HG03097 (cell line): ENCODE results near the gene CGRRF1.

Experiments used
- ATAC-seq: cut with Tn5 transposase; IDR thresholded peaks from one replicate; pipeline ENCODE4 v1.9.1; 2021; ENCODE audit not compliant: unreplicated experiment, low FRiP score

The CGRRF1 gene

DNA sequence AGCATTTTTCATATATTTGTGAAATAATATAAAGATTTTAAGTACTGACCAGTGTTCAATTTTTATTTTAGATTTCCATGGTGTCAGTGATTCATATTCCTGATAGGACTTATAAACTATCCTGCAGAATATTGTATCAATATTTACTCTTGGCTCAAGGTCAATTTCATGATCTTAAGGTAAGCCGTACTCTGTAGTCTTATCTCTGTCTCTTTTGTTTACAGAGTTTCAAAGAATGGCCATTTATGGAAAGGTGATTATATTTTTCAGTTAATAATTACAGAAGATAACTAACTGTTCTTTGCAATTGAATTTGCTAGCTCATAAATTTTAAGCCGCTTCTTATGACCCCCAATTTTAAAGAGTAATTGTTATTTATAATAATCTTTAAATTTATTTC, 27.9 kb downstream of the CGRRF1 start:
- ATAC-seq = no peak

DNA sequence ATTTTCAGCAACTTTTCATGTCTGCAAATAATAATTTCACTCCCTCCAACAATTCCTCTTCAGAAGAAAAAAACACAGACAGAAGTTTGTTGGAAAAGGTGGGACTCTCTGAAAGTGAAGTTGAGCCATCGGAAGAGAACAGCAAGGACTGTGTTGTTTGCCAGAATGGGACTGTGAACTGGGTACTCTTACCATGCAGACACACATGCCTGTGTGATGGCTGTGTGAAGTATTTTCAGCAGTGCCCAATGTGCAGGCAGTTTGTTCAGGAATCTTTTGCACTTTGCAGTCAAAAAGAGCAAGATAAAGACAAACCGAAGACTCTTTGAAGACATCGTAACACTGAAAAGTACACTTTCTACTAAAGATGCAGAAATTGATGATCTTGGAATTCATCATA, 28.3 kb downstream of the CGRRF1 start:
- ATAC-seq = no peak

DNA sequence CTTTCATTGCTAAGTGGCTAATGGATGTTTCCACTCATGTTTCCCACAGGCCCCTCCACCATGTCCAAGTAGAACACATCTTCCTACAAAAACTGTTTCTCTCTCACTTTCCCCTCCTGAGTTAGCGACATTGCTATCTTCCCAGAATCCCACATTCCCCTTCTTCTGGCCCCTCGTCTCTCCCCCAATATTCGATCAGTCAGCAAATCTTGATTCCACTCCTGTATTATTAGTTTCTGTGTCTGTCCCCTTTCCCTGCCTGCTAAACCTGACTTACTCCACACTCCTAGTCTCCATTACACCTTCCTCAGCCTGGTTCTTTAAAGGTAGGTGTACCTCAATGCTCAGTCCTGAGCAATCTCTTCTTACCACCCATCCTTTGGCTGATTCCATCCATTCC, 37.9 kb downstream of the CGRRF1 start:
- ATAC-seq = no peak

DNA sequence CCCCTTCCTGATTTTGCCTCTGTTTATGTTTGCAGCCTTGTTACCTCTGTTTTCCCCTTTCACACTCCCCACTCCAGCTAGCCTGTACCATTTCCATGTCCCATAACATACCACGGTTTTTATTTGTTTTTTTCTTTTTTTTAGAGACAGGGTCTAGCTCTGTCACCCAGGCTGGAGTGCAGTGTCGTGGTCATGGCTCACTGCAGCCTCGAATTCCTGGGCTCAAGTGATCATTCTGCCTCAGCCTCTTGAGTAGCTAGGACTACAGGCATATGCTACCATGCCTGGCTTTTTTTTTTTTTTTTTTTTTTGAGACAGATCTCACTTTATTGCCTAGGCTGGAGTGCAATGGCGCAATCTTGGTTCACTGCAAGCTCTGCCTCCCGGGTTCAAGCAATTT, 38.8 kb downstream of the CGRRF1 start:
- ATAC-seq = no peak

DNA sequence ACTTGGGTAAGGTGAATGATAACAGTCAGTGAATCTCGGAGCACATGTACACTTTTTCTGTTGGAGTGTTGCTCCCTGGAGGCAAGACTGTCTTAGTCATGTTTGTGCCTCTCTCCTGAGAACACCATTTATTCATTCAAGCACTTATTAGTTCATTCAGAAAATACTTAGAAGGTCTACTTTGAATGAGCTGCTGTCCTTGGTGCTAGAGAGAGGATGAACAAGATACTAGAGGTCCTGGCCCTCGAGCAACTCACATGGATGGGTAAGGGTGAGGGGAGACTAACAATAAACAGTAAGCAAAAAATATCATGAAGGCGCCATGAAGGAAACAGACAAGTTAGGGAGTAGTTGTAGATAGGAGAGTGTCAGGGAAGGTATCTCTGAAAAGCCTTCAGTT, 40.2 kb downstream of the CGRRF1 start:
- no peak for ATAC-seq

DNA sequence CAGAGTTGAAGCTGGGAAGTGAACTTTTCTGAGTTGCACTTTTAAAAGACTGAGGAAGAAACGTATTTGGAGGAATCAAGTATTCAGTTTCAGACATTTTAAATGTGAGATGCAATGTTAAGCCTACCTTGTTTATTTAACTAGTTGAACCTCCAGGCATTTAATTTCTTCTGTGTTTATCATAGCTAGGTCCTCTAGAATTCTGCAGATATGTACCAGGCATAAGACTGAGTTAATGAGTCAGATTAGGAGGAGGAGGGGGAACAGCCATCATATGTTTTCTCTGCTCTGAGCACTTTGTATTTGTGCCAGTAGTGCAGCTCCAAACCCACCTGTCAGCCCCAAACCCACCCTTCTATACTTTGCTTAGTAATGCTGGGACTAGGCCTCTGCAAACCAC, 40.8 kb downstream of the CGRRF1 start:
- ATAC-seq = no peak

DNA sequence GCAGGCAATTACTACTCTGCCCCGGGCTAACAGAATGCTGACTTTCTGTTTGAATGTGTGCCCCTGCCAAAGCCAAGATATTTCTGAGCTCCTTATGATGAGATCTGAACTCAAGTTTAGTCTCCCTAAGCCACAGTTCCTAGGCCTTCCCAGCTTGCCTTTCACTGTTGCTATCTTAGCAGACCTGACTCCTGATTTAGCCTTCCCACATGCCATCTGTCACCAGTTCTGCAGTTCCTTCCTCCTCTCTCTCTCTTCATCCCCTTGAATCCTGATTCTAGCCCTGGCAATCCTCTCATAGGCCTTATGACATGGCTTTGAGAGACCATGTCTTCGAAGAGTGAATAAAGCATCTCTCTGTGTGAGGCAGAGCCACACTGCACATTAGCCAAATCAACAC, 44.7 kb downstream of the CGRRF1 start:
- no peak for ATAC-seq

DNA sequence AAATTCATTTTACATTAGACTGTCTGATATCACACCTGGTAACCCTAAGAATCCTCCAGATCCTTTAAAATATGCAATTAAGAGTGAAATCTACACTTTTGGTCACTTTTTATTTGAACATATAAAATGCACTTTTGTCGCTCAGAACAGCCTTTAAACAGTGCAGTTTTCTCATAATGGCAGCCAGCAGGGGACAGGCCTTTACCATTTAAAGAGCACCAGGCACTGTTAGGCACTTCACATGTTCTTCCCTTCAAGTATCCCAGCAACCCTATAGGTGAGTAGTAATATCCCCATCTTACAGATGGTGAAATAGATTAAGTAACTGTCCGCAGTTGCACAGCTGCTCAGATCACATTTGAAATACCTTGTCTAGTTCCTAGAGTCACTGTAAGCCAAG, 45.9 kb downstream of the CGRRF1 start:
- ATAC-seq = no peak

DNA sequence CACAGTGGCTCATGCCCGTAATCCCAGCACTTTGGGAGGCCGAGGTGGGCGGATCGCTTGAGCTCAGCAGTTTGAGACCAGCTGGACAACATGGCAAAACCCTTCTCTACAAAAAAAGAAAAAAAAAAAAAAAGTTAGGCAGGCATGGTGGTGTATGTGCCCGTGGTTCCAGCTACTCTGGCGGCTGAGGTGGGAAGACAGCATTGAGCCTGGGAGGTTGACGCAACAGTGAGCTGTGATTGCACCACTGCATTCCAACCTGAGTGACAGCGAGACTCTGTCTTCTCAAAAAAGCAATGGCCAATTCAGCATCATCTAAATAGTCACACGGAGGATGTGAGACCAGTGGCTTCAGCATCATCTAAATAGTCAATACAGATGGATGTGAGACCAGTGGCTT, 46.8 kb downstream of the CGRRF1 start:
- no peak for ATAC-seq

DNA sequence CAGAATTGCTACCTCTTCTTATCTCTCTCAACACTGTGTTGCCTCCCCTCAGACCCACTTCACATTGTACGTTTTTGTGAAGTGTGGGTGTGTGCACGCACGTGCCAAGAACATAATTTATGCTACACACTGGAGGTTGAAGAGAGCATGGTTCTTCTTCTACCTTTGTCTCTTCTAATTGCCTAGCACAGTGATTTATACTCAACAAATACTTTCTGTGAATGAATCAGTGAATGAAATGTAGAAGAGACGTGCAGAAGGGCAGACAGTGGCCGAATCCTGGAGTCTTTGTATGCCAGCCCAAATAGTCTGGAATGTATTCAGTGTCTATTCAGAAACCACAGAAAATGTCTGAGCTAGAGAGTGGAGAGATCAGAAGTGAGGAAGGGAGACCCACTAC, 52.6 kb downstream of the CGRRF1 start:
- ATAC-seq = no peak

DNA sequence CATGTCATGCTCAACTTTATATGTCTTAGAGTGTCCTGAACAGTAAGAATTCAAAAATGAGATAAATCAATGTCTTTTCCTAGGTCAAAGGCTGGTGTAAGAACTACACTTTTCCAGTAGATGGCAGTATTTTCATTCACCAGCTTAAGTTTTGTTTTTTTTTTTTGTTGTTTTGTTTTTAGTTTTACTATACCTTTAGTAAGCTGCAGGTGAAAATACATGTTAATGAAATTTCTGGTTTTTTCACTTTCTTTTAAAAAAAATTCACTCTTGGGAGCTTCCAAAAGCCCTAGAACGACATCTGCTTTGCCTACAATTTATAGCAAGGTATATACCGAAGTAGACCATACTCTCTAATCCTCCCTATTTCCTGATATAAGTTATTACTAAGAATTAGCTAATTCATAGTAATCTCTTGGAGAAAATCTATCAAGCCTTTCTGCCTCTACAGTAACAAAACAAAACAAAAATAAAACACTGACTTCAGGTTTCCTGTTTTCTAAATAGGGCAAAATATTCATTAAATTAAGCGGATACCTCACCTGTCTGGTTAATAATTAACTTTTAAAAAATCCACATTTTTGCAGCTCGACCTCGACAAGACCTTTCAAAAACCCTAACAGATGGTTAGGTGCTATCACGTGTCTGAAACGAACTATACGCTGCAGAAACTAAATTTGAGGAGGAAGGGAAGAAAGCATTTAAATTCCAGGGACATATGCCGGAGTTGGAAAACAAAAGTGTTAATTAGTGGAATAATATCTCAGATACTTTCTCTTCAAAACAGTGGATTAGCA, 54.6 kb downstream of the CGRRF1 start:
- no peak for ATAC-seq

DNA sequence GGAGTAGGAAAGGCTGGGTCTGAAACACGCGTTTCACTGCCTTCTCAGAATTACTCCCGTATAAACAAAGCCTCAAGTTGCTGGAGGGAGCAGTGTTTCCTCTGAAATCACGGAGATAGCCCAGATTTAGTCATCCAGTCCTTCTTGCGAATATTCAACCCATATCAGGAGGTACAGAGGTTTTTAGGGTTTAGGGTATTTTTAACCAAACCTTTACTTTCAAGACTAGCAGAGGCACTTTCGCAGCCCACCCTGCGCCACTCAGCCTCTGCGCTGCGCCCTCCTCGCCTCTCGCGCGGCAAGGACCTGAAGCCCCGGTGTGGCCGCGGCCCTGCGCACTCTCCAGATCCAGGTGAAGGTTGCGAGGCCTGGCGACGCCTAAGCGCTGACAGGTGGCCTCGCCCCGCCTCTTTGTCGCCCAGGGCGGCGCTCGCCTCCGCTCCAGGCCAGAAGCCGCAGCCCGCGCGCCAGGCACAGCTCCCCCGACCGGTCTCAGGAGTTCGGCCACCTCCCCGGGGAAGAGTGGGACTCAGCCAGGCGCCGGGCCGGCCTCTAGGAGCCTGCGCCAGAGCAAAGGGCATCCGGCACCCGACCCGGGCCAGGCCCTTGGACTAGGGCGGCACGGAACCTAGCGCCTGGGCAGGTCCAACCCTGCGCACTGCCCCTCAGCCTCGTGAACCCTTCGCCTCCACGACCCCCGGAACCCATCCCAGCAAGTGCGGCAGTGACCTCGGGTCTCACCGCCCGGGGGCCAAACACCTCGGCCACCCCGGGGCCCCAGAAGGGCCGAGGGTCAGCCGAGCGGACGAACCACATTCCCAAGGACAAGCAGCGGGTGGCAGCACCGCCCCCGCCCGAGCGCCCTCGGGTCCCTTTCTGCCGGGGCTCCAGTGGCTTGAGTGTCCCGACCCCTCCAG, 55.4 kb downstream of the CGRRF1 start:
- peak; percentile 32 for ATAC-seq

DNA sequence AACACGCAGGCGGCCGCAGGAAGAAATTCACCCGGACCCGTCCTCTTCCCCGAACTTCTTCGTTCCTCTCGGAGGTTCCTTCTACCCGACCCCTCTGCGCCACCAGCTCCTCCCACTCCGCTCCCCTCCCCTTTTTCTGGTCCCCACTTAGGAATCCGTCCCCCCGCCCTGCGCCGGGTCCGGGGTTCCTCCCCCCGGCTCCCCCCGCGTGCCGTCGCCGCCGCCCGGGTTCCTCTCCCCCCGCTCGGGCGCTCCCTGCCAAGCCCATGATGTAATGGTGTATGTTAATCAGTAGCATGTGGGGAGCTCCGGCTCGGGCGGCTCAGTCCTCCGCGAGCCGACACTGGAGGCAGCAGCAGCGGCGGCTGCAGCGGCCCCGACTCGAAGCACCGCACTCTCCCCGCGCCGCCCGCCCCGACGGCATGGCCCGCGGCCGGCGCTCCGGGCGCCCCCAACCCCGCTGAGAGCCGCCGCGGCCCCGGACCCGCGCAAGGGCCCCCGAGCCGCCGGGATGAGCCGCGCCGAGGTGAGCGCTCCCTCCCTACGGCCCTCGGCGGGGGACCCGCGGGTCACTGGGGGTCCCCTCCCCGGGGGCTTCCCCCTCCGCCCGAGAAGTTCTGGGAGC, 56.2 kb downstream of the CGRRF1 start:
- ATAC-seq = peak; percentile 43

DNA sequence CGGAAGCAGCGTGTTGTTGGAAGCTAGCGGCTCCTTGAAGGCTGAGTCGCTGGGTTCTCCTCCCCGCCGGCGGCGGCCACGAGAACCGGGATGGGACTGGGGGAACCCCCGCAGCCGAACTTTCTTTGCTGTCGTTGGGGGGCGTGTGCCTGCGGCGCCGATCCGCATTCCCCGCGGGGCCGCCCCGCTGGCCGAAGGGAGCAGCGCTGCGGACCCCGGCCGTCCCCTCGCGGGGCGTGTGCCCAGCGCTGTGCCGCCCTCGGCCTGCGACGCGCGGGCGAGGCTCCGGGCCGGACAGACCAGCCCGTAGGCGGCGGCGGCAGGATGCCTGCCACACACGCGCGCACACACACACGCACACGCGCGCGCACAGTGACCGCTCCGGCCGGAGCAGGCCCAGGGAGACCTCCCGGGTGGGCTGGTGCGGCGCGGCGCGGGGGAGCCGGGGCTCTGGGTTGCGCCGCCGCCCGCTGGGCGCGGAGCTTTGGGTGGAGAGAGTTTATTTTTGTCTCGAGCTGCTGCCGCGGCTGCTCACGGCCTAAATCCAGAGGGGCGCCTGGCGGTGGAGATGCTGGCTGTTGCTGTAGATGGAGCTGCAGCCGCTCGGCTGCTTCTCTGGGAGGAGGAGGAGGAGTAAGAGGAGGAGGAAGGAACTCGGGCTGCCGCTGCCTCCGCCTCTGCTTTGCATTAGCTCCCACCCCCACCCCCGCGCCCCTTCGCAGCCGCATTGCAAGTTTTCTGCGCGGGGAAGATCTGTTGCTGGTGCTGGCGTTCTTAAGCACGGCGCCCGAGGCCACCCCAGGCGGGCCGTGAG, 56.9 kb downstream of the CGRRF1 start, which contains the start of gene SAMD4A:
TSS of gene SAMD4A (plus strand) at position 719 of the 814 bp plus-strand sequence. CDS start 789 bp downstream, outside the sequence.
- ATAC-seq = peak; percentile 30

DNA sequence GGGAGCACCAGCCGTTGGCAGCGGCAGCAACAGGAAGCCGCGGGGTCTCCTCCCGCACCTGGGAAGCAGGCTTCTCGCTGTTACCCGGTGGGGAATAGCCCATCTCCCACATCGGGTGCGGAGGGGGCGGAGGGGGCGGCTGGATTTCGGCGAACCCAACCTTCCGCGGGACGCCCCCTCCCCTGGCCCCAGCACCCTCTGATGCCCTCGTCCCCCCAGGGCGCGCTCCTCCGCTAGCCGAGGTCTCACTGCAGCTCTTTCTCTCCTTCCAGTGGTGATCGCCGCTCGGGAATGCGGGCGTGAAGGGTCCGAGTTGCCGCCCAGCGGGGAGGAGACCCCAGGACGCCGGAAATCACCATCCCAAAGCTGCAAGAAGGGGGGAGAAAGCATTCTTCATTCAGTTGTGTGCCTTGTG, 57.5 kb downstream of the CGRRF1 start:
- ATAC-seq = no peak

DNA sequence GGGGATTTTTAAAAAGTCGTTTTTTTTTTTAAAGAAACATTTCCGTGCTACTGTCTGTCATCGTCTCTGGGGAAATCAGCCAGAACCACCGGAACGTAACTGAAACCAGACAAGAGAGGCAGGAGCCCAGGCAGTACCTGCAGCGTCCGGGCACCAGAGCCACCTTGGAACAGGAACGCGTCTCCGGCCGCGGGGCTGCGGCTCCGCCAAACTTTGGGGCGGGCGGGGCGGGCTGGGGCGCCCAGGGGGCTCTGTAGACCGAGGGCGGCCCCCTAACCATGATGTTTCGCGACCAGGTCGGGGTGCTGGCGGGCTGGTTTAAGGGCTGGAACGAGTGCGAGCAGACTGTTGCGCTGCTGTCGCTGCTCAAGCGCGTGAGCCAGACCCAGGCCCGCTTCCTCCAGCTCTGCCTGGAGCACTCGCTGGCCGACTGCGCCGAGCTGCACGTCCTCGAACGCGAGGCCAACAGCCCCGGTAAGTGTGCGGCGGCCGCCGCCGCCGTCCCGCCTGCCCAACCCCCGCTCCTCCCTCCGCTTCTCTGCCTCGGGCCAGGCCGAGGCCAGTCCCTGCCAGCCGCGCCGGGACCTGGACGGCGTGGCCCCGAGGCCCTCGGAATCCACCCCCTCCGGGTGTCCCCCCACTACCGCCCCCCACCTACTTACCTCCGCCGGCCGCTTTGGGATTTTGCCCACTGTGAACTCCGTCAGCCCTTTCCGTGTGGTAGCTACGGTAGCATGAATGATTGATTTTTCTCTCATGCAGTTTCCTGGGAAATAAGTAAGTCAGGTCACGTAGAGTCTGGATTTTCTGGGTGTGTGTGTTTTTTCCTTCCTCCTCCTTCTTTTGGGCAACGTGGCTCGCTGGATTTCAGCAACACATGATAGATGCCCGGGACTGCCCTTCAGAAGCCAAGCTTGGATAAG, 58.2 kb downstream of the CGRRF1 start:
- ATAC-seq = no peak

DNA sequence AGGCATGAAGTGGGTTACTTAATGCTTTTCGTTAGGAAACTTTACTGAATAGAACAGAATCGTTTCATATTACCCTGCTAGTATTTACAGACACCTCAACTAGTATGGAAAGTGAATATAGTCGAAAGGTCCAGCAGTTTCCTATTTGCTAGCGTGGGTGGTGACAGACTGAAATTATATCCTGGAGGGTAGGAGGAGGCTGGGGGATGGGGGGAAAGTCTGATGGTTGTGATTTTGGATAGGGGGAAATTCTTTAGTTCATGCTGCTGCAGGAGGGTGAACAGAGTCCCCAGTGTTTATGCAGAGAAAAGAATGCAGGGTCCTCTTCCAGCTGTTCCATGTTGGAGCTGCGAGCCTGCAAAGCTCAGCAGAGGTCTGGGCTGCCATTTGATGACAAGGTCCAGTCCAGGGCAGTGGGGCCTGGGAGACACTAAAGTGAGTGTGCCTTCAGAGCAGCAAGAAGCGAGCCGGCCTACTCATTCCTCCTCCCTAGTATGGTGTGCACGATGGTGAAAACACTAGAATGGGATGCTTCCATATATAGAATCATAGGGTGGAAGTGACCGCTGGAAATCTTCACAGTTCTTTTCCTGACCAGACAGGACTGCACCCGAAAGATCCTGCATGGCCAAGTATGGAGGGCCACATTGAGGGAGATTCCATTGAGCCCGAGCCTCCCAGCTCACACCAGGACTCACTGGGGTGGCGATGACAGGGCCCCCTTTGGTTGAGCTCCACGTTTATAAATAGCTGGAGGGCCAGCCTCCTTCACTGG, 59.3 kb downstream of the CGRRF1 start:
- ATAC-seq = no peak

DNA sequence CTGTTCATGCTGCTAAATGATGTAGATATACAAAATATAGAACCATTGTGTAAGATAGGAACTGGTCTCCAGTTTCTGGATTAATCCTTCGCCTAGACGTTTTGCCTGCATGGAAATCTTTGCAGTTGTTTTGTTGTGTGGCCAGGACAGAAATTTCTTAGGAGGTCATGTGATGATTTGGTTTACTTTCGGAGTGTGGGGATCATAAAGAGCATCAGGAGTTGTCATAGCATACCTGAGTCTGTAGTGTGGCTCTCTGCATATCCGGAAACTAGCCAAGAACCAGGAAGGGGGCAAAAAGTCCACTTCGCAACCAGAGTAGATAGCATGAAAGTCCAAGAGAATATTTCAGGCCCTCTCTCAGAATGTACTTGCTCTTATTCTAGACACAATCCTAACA, 60.3 kb downstream of the CGRRF1 start:
- no peak for ATAC-seq
